Large intestine (tissue), 3 donors: ENCODE data around the gene NTSR1. TPM values are rescaled to one million over a fixed set of nuclear protein-coding genes. Genes with fewer than 3 reads are reported as not detected.

Experiments
- DNase-seq, 2 donors: peaks; one replicate each; pipeline versions ENCODE4 v3.0.0 to v3.0.0-alpha.2; 2013
- H3K27ac ChIP-seq: one replicate; pipeline ENCODE4 v1.5.1; 2013; ENCODE audit warnings: low read length
- H3K27me3 ChIP-seq: 2 replicates; pipeline ENCODE4 v1.6.1; 2013; ENCODE audit warnings: low read length; ENCODE audit not compliant: control insufficient read depth, insufficient read depth
- H3K36me3 ChIP-seq: 2 replicates; pipeline ENCODE4 v1.6.1; 2013; ENCODE audit warnings: low read length; ENCODE audit not compliant: control insufficient read depth, insufficient read depth
- H3K4me1 ChIP-seq: one replicate; pipeline ENCODE4 v1.6.1; 2013; ENCODE audit warnings: low read length; ENCODE audit not compliant: control insufficient read depth, insufficient read depth
- H3K4me3 ChIP-seq: one replicate; pipeline ENCODE4 v1.5.1; 2013; ENCODE audit warnings: low read length
- H3K9me3 ChIP-seq: one replicate; pipeline ENCODE4 v1.6.1; 2013; ENCODE audit warnings: mild to moderate bottlenecking, low read depth, low read length, moderate library complexity; ENCODE audit not compliant: control insufficient read depth
- WGBS: methylation state at CpG from one replicate; pipeline ENCODE4 v1.1.5; 2013; ENCODE audit warnings: low lambda C conversion rate; ENCODE audit not compliant: insufficient coverage; 5-methylcytosine and 5-hydroxymethylcytosine counted together
- polyA plus RNA-seq: library from polyadenylated mRNA; unstranded; fragments of 120-200 nt; gene quantifications from one replicate; pipeline ENCODE4 v1.2.1, GENCODE V29; 2013

The NTSR1 gene
- polyA plus RNA-seq, 1 donor: 1.1 TPM

DNA sequence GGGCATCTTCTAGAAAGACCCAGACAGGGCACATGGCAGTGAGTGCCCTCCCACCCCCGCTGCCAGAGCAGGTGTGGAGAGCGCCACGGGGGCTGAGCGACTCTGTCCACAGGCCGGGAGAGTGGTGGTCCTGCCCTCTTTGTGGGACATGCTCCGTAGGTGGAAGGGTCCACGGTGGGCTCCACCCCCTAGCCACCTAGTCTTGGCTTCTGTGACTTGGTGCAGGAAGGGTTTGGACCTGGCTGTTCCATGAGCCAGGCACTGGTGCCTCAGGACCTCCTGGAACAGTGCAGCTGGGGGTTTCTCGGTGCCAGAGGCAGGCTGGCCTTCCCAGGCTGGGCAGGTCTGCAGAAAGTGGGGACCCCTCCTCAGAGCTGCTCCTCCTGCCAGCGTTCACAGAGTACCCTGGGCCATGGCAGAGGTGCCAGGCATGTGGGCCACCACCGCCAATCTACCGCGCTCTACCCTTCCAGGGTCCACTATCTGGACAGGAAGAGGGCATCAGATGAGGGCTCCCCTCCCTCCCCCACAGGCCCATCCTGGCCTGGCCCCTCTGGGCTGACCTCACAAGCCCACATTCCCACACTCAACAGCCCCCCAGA lies 43.4 kb upstream of the NTSR1 start:
- no peak for DNase-seq
- H3K27me3 ChIP-seq: no peaks in the 10 kb centered on the region
- H3K36me3 ChIP-seq: no peaks in the 10 kb centered on the region
- H3K4me1 ChIP-seq: peaks cover 9% of the 10 kb centered on the region
- H3K27ac ChIP-seq: no peak overlapping the region
- no CpG with 5 or more reads among the region's 12 CpGs for WGBS
- no peaks in the 10 kb centered on the region for H3K9me3 ChIP-seq
- H3K4me3 ChIP-seq: no peak overlapping the region

GRCh38 chr20:62665826-62666735 lies 42.6 kb upstream of the NTSR1 start:
- Histone ChIP-seq H3K27me3 (no peaks in the 10 kb centered on the region), H3K4me3 (no peak overlapping the region), H3K36me3 (no peaks in the 10 kb centered on the region), H3K27ac (no peak overlapping the region), H3K9me3 (no peaks in the 10 kb centered on the region), H3K4me1 (peaks cover 9% of the 10 kb centered on the region)
- no peak for DNase-seq
- WGBS: no CpG with 5 or more reads among the region's 33 CpGs

DNA sequence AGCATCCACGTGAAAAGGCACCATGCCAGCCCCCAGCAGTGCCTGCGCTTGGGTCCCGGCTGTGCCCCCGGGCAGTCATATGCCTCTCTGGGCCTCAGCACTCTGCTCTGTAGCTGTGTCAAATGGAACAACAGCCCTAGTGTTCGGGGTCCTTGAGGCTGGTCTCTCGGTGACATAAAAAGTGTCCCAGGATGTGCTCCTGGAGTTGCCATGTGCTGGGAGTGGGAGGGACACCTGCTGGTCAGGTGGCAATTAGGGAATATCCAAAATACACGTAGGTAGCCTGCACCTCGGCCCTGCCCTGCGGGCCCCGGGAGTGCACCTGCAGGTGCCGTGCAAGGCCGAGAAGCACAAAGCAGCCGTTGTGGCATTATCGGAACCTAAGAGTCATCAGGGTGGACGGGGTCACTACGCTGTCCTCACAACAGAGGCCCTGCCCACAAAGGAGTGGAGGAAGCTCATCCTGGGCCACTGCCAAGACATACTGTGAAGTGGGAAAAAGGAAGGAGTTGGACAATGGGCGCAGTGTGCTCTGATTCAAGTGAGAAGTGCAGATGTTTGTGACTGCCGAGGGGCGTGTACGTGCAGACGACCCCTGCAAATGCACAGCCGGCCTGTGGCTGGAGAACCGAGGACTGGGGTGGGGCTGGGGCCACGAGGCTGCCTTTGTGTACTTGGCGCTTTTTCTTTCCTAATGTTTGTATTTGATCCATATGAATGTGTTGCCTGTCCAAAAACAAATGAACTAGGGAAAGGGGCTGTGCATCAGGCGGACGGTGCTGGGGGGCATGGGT lies 41.7 kb upstream of the NTSR1 start:
- whole genome bisulfite sequencing: no CpG with 5 or more reads among the region's 27 CpGs
- Histone ChIP-seq H3K9me3 (no peaks in the 10 kb centered on the region), H3K4me1 (peaks cover 9% of the 10 kb centered on the region), H3K4me3 (no peak overlapping the region), H3K27ac (no peak overlapping the region), H3K36me3 (no peaks in the 10 kb centered on the region), H3K27me3 (no peaks in the 10 kb centered on the region)
- DNase-seq: peak; percentile 33 to 64

- H3K9me3 ChIP-seq: no peaks in the 10 kb centered on the region
- H3K4me1 ChIP-seq: peaks cover 9% of the 10 kb centered on the region
- no peak for DNase-seq
- no peak overlapping the region for H3K4me3 ChIP-seq
- H3K27me3 ChIP-seq: no peaks in the 10 kb centered on the region
- no peaks in the 10 kb centered on the region for H3K36me3 ChIP-seq
- no CpG with 5 or more reads among the region's 30 CpGs for WGBS
- H3K27ac ChIP-seq: no peak overlapping the region
These were observed 40.9 kb upstream of the NTSR1 start for GRCh38 chr20:62667530-62668440.

- no peak overlapping the region for H3K27ac ChIP-seq
- no peaks in the 10 kb centered on the region for H3K9me3 ChIP-seq
- H3K4me3 ChIP-seq: no peak overlapping the region
- no peaks in the 10 kb centered on the region for H3K36me3 ChIP-seq
- DNase-seq: peak; percentile 44 to 55
- WGBS: no CpG with 5 or more reads among the region's 13 CpGs
- H3K4me1 ChIP-seq: peaks cover 9% of the 10 kb centered on the region
- H3K27me3 ChIP-seq: no peaks in the 10 kb centered on the region
These were observed 40.1 kb upstream of the NTSR1 start for GRCh38 chr20:62668441-62669027.

- Histone ChIP-seq H3K4me3 (no peak overlapping the region), H3K9me3 (no peaks in the 10 kb centered on the region), H3K36me3 (no peaks in the 10 kb centered on the region), H3K4me1 (peaks cover 9% of the 10 kb centered on the region), H3K27ac (no peak overlapping the region), H3K27me3 (no peaks in the 10 kb centered on the region)
- DNase-seq: no peak
- WGBS: no CpG with 5 or more reads among the region's 10 CpGs
These were observed 39.4 kb upstream of the NTSR1 start for GRCh38 chr20:62669249-62669648.

- Histone ChIP-seq H3K4me1 (peaks cover 9% of the 10 kb centered on the region), H3K4me3 (no peak overlapping the region), H3K9me3 (no peaks in the 10 kb centered on the region), H3K36me3 (no peaks in the 10 kb centered on the region), H3K27ac (no peak overlapping the region), H3K27me3 (no peaks in the 10 kb centered on the region)
- no CpG with 5 or more reads among the region's 14 CpGs for WGBS
- no peak for DNase-seq
These were observed 38.5 kb upstream of the NTSR1 start for GRCh38 chr20:62670156-62670555.

- H3K27me3 ChIP-seq: no peaks in the 10 kb centered on the region
- no peak for DNase-seq
- no CpG with 5 or more reads among the region's 17 CpGs for WGBS
- H3K9me3 ChIP-seq: no peaks in the 10 kb centered on the region
- no peak overlapping the region for H3K27ac ChIP-seq
- H3K4me3 ChIP-seq: no peak overlapping the region
- no peaks in the 10 kb centered on the region for H3K36me3 ChIP-seq
- H3K4me1 ChIP-seq: peaks cover 9% of the 10 kb centered on the region
These were observed 37.6 kb upstream of the NTSR1 start for GRCh38 chr20:62670998-62671397.

DNA sequence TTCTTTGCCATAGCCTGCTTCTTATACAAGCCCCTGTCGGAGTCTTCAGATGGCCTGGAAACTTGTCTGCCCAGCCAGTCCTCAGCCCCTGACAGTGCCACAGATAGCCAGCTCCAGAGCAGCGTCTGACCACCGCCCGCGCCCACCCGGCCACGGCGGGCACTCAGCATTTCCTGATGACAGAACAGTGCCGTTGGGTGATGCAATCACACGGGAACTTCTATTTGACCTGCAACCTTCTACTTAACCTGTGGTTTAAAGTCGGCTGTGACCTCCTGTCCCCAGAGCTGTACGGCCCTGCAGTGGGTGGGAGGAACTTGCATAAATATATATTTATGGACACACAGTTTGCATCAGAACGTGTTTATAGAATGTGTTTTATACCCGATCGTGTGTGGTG lies 36.9 kb upstream of the NTSR1 start:
- H3K27me3 ChIP-seq: no peaks in the 10 kb centered on the region
- WGBS: 40% methylated on average over 1 of the region's 15 CpGs
- no peak overlapping the region for H3K27ac ChIP-seq
- H3K4me1 ChIP-seq: peaks cover 6% of the 10 kb centered on the region
- no peak overlapping the region for H3K4me3 ChIP-seq
- no peaks in the 10 kb centered on the region for H3K9me3 ChIP-seq
- no peaks in the 10 kb centered on the region for H3K36me3 ChIP-seq
- no peak for DNase-seq
